HEK293 (cell line): Measurements from ENCODE around the gene SLC5A4.
A peak's percentile ranks its signal among the peaks of the same experiment; 100 is the strongest.

Experiments used
- CTCF ChIA-PET: fragments of 350-600 bp; formaldehyde crosslinking; extraction: SDS; loops from one replicate; lab custom pipeline; 2021; ENCODE audit warnings: antibody characterized with exemption; lab: Yijun Ruan, JAX
- POLR2A ChIA-PET: fragments of 300-600 bp; formaldehyde crosslinking; extraction: SDS; loops from one replicate; lab custom pipeline; 2020; ENCODE audit warnings: antibody characterized with exemption, inconsistent platforms; lab: Yijun Ruan, JAX
- H3K27ac ChIP-seq: fragments of 200-500 bp; sonication (Bioruptor generic); 2 replicates; pipeline ENCODE4 v1.5.1; 2014; ENCODE audit warnings: low read depth, low read length, control low read depth, inconsistent platforms; ENCODE audit errors: extremely low read depth
- H3K36me3 ChIP-seq, 2 experiments: fragments of 200-500 bp in 1 of 2; sonication (Bioruptor generic) in 1 of 2; 1 replicate in 1 of 2; 2 replicates in 1 of 2; pipeline ENCODE4 v1.5.1; 2014 to 2017; ENCODE audit warnings: inconsistent platforms in 2 of 2, low read length in 2 of 2; ENCODE audit not compliant: control insufficient read depth in 2 of 2, insufficient read depth in 1 of 2
- H3K4me1 ChIP-seq: fragments of 200-500 bp; sonication (Bioruptor generic); 2 replicates; pipeline ENCODE4 v1.5.1; 2014; ENCODE audit warnings: mild to moderate bottlenecking, low read length, inconsistent platforms; ENCODE audit not compliant: control insufficient read depth, insufficient read depth
- H3K4me3 ChIP-seq: 2 replicates; pipeline ENCODE4 v1.5.1; 2011; ENCODE audit warnings: low read depth, mild to moderate bottlenecking, control low read depth, low read length, moderate library complexity
- H3K9me3 ChIP-seq: fragments of 200-500 bp; sonication (Bioruptor generic); 2 replicates; pipeline ENCODE4 v1.5.1; 2014; ENCODE audit warnings: low read depth, low read length, inconsistent platforms; ENCODE audit not compliant: control insufficient read depth, insufficient read depth
- CTCF ChIP-seq: fragments of 450-650 bp; formaldehyde crosslinking; IDR thresholded peaks from 2 replicates; pipeline ENCODE4 v1.5.1; 2016; ENCODE audit warnings: missing biosample characterization, missing genetic modification characterization
- GLI4 ChIP-seq: fragments of 450-650 bp; formaldehyde crosslinking; IDR thresholded peaks from 2 replicates; pipeline ENCODE4 v1.5.1; 2016; ENCODE audit warnings: missing biosample characterization, missing genetic modification characterization
- GLIS1 ChIP-seq: fragments of 450-650 bp; formaldehyde crosslinking; IDR thresholded peaks from 2 replicates; pipeline ENCODE4 v1.5.1; 2016; ENCODE audit warnings: missing biosample characterization, missing genetic modification characterization
- REST ChIP-seq: fragments of 450-650 bp; formaldehyde crosslinking; IDR thresholded peaks from 2 replicates; pipeline ENCODE4 v1.5.1; 2016; ENCODE audit warnings: missing biosample characterization, missing genetic modification characterization
- SALL2 ChIP-seq: fragments of 450-650 bp; formaldehyde crosslinking; IDR thresholded peaks from 2 replicates; pipeline ENCODE4 v1.5.0; 2017; ENCODE audit warnings: missing biosample characterization, mild to moderate bottlenecking, missing genetic modification characterization, borderline replicate concordance
- SETDB1 ChIP-seq: IDR thresholded peaks from one replicate; pipeline ENCODE4 v1.6.1; 2017; ENCODE audit warnings: mild to moderate bottlenecking, low read length, moderate library complexity, mixed read lengths; ENCODE audit not compliant: insufficient read length
- ZBTB17 ChIP-seq: fragments of 450-650 bp; formaldehyde crosslinking; IDR thresholded peaks from 2 replicates; pipeline ENCODE4 v1.5.1; 2016; ENCODE audit warnings: missing biosample characterization, missing genetic modification characterization
- ZNF175 ChIP-seq: fragments of 450-650 bp; formaldehyde crosslinking; IDR thresholded peaks from 2 replicates; pipeline ENCODE4 v1.5.1; 2016; ENCODE audit warnings: missing biosample characterization, missing genetic modification characterization
- ZNF184 ChIP-seq: fragments of 450-650 bp; IDR thresholded peaks from 2 replicates; pipeline ENCODE4 v1.5.1; 2018; ENCODE audit warnings: missing biosample characterization, mild to moderate bottlenecking, missing genetic modification characterization
- ZNF202 ChIP-seq: fragments of 450-650 bp; formaldehyde crosslinking; IDR thresholded peaks from 2 replicates; pipeline ENCODE4 v1.5.1; 2016; ENCODE audit warnings: missing biosample characterization, missing genetic modification characterization, borderline replicate concordance
- ZNF214 ChIP-seq: fragments of 450-650 bp; formaldehyde crosslinking; IDR thresholded peaks from 2 replicates; pipeline ENCODE4 v1.5.1; 2017; ENCODE audit warnings: missing biosample characterization, mild to moderate bottlenecking, missing genetic modification characterization, borderline replicate concordance
- ZNF221 ChIP-seq: fragments of 450-650 bp; formaldehyde crosslinking; IDR thresholded peaks from 2 replicates; pipeline ENCODE4 v1.5.1; 2017; ENCODE audit warnings: missing biosample characterization, missing genetic modification characterization, borderline replicate concordance
- ZNF366 ChIP-seq: fragments of 450-650 bp; formaldehyde crosslinking; conservative IDR thresholded peaks from 2 replicates; pipeline ENCODE4 v1.5.1; 2016; ENCODE audit warnings: missing biosample characterization, missing genetic modification characterization
- ZNF521 ChIP-seq: fragments of 450-650 bp; formaldehyde crosslinking; IDR thresholded peaks from 2 replicates; pipeline ENCODE4 v1.5.1; 2017; ENCODE audit warnings: missing biosample characterization, mild to moderate bottlenecking, missing genetic modification characterization
- ZNF548 ChIP-seq: fragments of 450-650 bp; formaldehyde crosslinking; IDR thresholded peaks from 2 replicates; pipeline ENCODE4 v1.5.1; 2016; ENCODE audit warnings: missing biosample characterization, missing genetic modification characterization
- ZNF660 ChIP-seq: fragments of 450-650 bp; IDR thresholded peaks from 2 replicates; pipeline ENCODE4 v1.5.1; 2018; ENCODE audit warnings: missing biosample characterization, mild to moderate bottlenecking, missing genetic modification characterization
- ZNF707 ChIP-seq: fragments of 450-650 bp; formaldehyde crosslinking; IDR thresholded peaks from 2 replicates; pipeline ENCODE4 v1.5.1; 2016; ENCODE audit warnings: missing biosample characterization, missing genetic modification characterization
- ZNF76 ChIP-seq: fragments of 450-650 bp; formaldehyde crosslinking; IDR thresholded peaks from 2 replicates; pipeline ENCODE4; 2016; ENCODE audit warnings: low read depth, missing biosample characterization, missing genetic modification characterization, borderline replicate concordance
- ZSCAN18 ChIP-seq: fragments of 450-650 bp; formaldehyde crosslinking; IDR thresholded peaks from 2 replicates; pipeline ENCODE4 v1.5.1; 2016; ENCODE audit warnings: missing biosample characterization, missing genetic modification characterization
- ZSCAN5A ChIP-seq: fragments of 450-650 bp; formaldehyde crosslinking; IDR thresholded peaks from 2 replicates; pipeline ENCODE4 v1.5.1; 2016; ENCODE audit warnings: missing biosample characterization, missing genetic modification characterization
- ZXDB ChIP-seq: fragments of 450-650 bp; formaldehyde crosslinking; IDR thresholded peaks from 2 replicates; pipeline ENCODE4 v1.5.1; 2016; ENCODE audit warnings: missing biosample characterization, missing genetic modification characterization
- TF ChIP-seq, protein P1 (sequence below): fragments of 450-650 bp; formaldehyde crosslinking; IDR thresholded peaks from 2 replicates; pipeline ENCODE4 v1.5.1; 2016; ENCODE audit warnings: missing biosample characterization, missing genetic modification characterization
- TF ChIP-seq, protein P2 (sequence below): fragments of 450-650 bp; formaldehyde crosslinking; IDR thresholded peaks from 2 replicates; pipeline ENCODE4 v1.5.1; 2016; ENCODE audit warnings: missing biosample characterization, missing genetic modification characterization
- TF ChIP-seq, protein P3 (sequence below): fragments of 450-650 bp; formaldehyde crosslinking; IDR thresholded peaks from 2 replicates; pipeline ENCODE4 v1.5.1; 2016; ENCODE audit warnings: missing biosample characterization, missing genetic modification characterization

Gene SLC5A4

GRCh38 chr22:32265882-32266767, 11.0 kb upstream of the SLC5A4 start:
- Histone ChIP-seq H3K4me3 (no peak overlapping the region), H3K4me1 (no peaks in the 10 kb centered on the region), H3K27ac (no peak overlapping the region), H3K36me3 (no peaks in the 10 kb centered on the region), H3K9me3 (no peaks in the 10 kb centered on the region)
- POLR2A ChIA-PET = interaction anchor here (0.6 kb wide), 1 partner anchor 20 kb away, joined by 3 read pairs; no protein-coding TSS in a partner anchor
- CTCF ChIA-PET = interaction anchor here (0.5 to 4.2 kb wide), 69 partner anchors 8 to 797 kb away, joined by 3 to 39 read pairs (median 4); partner anchors contain the start of gene SLC5A4
- no peak for TF ChIP-seq ZNF548 (tag by site-specific recombination)
- 0 out of 2 replicates have a peak, but pooled peaks have one; percentile 8 for TF ChIP-seq ZNF184 (tag by site-specific recombination)
- TF ChIP-seq, protein P1, sequence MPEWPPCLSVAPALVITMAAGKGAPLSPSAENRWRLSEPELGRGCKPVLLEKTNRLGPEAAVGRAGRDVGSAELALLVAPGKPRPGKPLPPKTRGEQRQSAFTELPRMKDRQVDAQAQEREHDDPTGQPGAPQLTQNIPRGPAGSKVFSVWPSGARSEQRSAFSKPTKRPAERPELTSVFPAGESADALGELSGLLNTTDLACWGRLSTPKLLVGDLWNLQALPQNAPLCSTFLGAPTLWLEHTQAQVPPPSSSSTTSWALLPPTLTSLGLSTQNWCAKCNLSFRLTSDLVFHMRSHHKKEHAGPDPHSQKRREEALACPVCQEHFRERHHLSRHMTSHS = no peak
- no peak for TF ChIP-seq ZNF707
- TF ChIP-seq, protein P2, sequence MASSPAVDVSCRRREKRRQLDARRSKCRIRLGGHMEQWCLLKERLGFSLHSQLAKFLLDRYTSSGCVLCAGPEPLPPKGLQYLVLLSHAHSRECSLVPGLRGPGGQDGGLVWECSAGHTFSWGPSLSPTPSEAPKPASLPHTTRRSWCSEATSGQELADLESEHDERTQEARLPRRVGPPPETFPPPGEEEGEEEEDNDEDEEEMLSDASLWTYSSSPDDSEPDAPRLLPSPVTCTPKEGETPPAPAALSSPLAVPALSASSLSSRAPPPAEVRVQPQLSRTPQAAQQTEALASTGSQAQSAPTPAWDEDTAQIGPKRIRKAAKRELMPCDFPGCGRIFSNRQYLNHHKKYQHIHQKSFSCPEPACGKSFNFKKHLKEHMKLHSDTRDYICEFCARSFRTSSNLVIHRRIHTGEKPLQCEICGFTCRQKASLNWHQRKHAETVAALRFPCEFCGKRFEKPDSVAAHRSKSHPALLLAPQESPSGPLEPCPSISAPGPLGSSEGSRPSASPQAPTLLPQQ (tag by site-specific recombination) = 0 out of 2 replicates have a peak, but pooled peaks have one; percentile 28
- no peak for TF ChIP-seq GLI4 (tag by site-specific recombination)
- no peak for TF ChIP-seq ZNF221
- TF ChIP-seq ZNF521 (tag by site-specific recombination) = no peak
- no peak for TF ChIP-seq ZNF202 (tag by site-specific recombination)
- no peak for TF ChIP-seq GLIS1
- no peak for TF ChIP-seq ZNF366
- no peak for TF ChIP-seq SETDB1
- no peak for TF ChIP-seq ZNF76 (tag by site-specific recombination)
- no peak for TF ChIP-seq ZSCAN5A (tag by site-specific recombination)
- TF ChIP-seq, protein P3, sequence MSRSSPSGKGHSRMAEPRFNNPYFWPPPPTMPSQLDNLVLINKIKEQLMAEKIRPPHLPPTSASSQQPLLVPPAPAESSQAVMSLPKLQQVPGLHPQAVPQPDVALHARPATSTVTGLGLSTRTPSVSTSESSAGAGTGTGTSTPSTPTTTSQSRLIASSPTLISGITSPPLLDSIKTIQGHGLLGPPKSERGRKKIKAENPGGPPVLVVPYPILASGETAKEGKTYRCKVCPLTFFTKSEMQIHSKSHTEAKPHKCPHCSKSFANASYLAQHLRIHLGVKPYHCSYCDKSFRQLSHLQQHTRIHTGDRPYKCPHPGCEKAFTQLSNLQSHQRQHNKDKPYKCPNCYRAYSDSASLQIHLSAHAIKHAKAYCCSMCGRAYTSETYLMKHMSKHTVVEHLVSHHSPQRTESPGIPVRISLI (tag by site-specific recombination) = no peak
- no peak for TF ChIP-seq SALL2
- TF ChIP-seq ZNF660 (tag by site-specific recombination) = peak; percentile 65; the same call in 1 of the 2 replicates
- peak; percentile 14; the same call in 1 of the 2 replicates for TF ChIP-seq ZBTB17
- 0 out of 2 replicates have a peak, but pooled peaks have one; percentile 31 for TF ChIP-seq ZXDB (tag by site-specific recombination)
- TF ChIP-seq ZNF214 (tag by site-specific recombination) = no peak
- TF ChIP-seq ZSCAN18 (tag by site-specific recombination) = no peak
- no peak; the same call in 1 of the 2 replicates for TF ChIP-seq CTCF
- no peak for TF ChIP-seq REST (tag by site-specific recombination)
- no peak for TF ChIP-seq ZNF175 (tag by site-specific recombination)
